GM12872 (cell line): ENCODE data around the gene NTPCR.

Source experiments
- TF ChIP-seq, protein P1 (sequence below): IDR thresholded peaks from 3 replicates; pipeline ENCODE4 v1.5.1; 2011; ENCODE audit warnings: low read depth, mild to moderate bottlenecking, low read length, moderate library complexity; ENCODE audit not compliant: insufficient read depth

Gene NTPCR

DNA sequence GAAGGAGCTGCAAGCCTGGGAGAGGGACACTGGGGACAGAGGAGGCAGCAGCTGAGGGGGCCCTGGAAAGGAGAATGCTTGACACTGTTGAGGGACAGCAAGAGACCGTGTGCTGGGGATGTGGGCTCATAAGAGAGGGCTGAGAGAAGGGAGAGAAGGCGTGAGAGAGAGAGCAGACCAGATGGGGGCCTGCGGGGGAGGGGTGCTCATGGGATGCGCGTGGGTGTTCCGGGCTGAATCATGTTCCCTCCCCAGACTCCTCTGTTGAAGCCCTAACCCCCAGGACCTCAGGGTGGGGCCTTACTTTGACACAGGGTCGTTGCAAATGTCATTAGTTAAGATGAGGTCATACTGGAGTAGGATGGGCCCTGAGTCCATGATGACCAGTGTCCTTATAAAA lies 40.8 kb downstream of the NTPCR start:
- TF ChIP-seq, protein P1, sequence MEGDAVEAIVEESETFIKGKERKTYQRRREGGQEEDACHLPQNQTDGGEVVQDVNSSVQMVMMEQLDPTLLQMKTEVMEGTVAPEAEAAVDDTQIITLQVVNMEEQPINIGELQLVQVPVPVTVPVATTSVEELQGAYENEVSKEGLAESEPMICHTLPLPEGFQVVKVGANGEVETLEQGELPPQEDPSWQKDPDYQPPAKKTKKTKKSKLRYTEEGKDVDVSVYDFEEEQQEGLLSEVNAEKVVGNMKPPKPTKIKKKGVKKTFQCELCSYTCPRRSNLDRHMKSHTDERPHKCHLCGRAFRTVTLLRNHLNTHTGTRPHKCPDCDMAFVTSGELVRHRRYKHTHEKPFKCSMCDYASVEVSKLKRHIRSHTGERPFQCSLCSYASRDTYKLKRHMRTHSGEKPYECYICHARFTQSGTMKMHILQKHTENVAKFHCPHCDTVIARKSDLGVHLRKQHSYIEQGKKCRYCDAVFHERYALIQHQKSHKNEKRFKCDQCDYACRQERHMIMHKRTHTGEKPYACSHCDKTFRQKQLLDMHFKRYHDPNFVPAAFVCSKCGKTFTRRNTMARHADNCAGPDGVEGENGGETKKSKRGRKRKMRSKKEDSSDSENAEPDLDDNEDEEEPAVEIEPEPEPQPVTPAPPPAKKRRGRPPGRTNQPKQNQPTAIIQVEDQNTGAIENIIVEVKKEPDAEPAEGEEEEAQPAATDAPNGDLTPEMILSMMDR = no peak

DNA sequence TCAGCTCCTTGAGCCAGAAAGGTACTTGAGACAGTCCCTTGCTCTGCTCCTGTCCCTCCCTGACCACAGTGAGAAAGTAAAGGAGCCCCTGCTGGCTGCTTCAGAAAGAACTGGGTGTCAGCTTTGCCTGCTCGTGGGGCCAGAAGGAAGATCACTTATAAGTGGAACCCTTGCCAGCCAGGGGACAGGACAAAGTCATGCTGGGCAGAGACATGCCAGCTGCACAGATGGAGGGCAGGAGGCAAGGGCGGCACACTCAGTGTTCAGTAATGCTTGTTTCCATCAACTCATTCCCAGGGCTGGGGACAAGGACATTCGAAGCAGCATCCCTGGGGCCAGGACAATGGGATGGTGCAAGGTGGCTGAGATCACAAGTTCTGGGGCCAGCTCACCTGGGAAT lies 41.8 kb downstream of the NTPCR start:
- TF ChIP-seq, protein P1 = no peak

DNA sequence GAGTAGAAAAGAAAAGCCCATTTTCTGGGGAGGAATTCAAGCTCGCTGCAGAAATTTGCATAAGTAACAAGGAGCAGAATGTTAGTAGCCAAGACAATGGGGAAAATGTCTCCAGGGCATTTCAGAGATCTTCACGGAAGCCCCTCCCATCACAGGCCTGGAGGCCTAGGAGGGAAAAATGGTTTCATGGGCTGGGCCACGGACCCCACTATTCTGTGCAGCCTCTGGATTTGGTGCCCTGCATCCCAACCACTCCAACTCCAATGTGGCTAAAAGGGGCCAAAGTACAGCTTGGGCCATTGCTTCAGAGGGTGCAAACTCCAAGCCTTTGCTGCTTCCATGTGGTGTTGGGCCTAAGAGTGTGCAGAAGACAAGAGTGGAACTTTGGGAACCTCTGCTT lies 43.1 kb downstream of the NTPCR start:
- TF ChIP-seq, protein P1 = no peak

DNA sequence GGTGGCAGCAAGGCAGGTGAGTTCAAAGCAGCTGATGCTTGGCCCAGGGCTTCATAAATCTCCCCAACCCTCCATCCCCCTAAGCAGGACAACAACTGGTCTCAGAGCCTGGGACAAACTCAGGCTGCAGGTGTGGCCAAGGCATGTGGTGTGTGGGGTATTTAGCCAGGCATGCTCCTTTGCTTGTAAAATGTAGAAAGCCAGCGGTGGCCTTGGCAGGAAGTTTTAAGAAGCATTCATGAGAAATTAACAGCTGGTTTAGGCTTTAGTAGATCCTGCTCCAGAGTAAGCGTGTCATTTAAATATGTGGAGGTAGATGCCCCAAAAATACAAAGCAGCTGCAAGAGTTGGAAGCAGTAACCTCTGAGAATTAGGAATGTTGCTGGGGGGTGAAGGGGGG lies 44.8 kb downstream of the NTPCR start:
- TF ChIP-seq, protein P1 = no peak

DNA sequence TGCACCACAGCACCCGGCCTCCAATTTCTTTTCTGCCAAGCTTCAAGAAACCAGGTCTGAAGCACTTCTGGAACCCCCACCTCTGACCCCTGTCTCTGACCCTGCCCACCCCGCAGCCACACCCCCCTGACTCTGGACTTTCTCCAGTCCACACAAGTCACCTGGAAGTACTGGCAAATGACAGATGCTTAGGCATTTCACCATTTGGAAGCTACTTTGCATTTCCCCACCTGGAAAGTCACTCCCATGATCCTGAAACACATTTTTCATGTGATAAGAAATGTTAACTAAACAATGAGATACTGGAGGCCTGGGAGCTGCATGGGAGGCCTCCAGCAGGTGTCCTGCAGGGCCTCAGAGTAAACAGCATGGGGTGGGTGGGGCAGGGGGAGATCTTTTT lies 45.7 kb downstream of the NTPCR start:
- TF ChIP-seq, protein P1 = no peak

DNA sequence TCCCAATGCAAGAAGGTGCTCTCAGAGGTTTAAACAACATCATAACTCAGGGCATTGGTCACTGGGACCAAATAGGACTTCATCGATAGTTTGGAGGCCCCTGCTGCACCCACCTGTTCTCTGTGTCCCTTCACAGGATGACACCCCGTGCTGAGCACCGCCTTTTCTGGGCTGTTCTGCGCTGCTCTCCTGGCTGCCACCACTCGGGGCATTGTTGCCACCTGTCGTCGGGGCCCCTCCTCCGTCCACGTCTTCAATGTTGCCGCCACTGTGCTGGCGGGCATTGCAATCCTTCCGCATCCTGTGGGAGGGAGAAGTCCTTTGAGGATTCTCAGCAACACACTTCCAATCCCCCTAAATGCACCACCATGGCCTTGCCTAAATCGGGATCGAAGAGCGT lies 47.7 kb downstream of the NTPCR start:
- TF ChIP-seq, protein P1 = no peak

DNA sequence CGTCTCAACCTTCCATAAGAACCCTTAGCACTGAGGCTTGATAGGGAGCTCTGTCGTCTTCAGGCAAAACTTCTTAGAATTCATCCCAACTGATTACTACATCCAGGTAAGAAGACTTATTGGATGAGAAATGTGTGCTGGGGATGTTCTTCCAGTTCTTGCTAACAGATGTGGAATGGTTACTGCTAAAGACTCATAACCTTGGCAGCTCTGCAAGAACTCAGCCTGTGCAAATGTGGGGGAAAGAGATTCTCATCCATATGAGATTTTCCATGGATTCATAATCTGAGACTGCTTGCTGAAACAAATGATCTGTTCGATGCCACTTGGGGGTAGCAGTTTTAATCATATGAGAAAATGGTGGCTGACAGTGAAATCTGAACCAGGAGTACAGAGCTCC lies 48.2 kb downstream of the NTPCR start:
- TF ChIP-seq, protein P1 = no peak

DNA sequence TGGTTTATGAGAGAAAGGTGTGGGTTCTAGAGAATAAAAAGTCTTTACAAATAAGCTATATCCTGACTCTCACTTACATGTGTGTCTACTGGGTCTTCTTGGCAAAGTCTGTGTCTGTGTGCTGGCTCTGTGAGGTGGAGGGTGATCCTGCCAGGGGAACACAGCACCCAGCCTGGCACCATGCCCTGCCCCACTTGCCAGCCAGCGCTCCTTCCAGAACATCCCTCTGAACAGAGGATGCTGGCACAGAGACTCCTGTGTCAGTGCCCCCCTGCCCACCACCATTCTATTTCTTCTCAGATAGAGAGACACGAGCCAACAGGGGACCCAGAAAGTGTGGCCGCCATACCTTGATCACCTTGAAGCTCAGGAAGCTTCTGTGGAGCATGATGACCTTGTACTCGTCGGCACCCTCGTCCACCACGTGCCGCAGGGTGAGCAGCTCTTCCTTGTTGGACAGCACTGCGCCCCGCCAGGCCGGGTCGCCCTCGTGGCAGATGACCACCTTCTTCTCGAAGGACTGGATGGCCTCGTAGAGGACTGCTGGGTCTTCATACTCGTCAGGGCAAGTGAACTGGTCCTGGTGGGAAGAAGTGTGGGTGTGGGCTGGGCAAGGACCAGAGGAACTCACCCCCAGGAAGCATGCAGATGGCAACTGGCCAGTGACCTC lies 49.7 kb downstream of the NTPCR start:
- TF ChIP-seq, protein P1 = no peak
